Spleen (tissue), 7 donors: ENCODE results near the gene TBC1D8.

Source experiments
- POLR2A ChIP-seq, 3 donors: fragments of 450-650 bp; IDR thresholded peaks; one replicate each; pipeline ENCODE4 v1.5.1; 2017; ENCODE audit warnings: antibody characterized with exemption in 3 of 3, mild to moderate bottlenecking in 1 of 3
- POLR2AphosphoS5 ChIP-seq, 3 donors: sonication (generic); formaldehyde crosslinking; IDR thresholded peaks; one replicate each; pipeline ENCODE4 v1.5.1; 2017; ENCODE audit warnings: antibody characterized with exemption in 3 of 3
- TF ChIP-seq, protein P1 (sequence below), 11 experiments: fragments of 200-600 bp in 7 of 11; fragments of 450-650 bp in 4 of 11; sonication (generic) in 4 of 11; IDR thresholded peaks in 8 of 11; conservative IDR thresholded peaks in 3 of 11; 1 replicate in 7 of 11; 2 replicates in 4 of 11; pipeline versions ENCODE4 v1.4.0 to v1.8.0; 2016 to 2021; ENCODE audit warnings: antibody characterized with exemption in 11 of 11, inconsistent platforms in 4 of 11, mild to moderate bottlenecking in 1 of 11
- donor health status: DM: no; HTN: no; CAD: no; lungs with moderate emphysema.
- donor health status: DM: no; HTN: no; CAD: no.
- donor health status: DM: no; HTN: no; CAD: no.

DNA sequence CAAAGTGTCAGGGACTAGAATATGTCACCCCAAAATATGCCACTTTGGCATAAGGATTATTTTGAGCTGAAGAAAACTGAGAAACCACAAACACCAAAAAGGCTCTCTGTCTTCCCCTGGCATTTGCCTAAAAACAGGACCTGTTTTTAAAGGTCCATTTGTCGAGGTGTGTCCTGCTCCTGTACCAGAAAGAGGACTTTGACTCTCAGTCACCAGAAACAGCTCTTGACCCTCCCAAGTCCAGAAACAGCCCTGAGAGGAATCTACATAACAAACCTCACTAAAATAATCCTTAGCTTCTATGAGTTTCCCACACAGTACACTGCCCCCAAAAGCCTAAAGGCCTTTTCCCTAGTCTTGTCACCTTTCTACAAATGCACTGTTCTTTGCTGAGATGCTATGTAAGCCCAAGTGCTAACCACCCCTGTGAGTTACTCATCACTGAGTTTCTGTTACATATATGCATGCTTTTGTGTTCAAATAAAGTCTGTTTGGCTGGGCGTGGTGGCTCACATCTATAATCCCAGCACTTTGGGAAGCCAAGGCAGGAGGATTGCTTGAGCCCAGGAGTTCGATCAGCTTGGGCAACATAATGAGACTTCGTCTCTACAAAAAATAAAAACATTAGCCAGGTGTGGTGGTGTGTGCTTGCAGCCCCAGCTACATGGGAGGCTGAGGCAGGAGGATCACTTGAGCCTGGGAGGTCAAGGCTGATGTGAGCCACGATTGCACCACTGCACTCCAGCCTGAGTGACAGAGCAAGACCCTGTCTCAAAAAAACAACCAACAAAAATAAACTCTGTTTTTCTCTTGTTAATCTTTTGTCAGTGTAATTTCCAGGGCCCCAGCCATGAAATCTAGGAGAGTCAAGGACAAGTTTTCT, 93.9 kb downstream of the TBC1D8 start:
- TF ChIP-seq, protein P1, sequence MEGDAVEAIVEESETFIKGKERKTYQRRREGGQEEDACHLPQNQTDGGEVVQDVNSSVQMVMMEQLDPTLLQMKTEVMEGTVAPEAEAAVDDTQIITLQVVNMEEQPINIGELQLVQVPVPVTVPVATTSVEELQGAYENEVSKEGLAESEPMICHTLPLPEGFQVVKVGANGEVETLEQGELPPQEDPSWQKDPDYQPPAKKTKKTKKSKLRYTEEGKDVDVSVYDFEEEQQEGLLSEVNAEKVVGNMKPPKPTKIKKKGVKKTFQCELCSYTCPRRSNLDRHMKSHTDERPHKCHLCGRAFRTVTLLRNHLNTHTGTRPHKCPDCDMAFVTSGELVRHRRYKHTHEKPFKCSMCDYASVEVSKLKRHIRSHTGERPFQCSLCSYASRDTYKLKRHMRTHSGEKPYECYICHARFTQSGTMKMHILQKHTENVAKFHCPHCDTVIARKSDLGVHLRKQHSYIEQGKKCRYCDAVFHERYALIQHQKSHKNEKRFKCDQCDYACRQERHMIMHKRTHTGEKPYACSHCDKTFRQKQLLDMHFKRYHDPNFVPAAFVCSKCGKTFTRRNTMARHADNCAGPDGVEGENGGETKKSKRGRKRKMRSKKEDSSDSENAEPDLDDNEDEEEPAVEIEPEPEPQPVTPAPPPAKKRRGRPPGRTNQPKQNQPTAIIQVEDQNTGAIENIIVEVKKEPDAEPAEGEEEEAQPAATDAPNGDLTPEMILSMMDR (IDR thresholded peaks at IDR 0.05 in 8 of 11, conservative IDR thresholded peaks at IDR 0.05 in 3 of 11): no peak
- TF ChIP-seq POLR2AphosphoS5 (IDR thresholded peaks at IDR 0.05): no peak
- TF ChIP-seq POLR2A (IDR thresholded peaks at IDR 0.05): no peak
